Stimulated activated naive B cell treated with anti-CD40 and anti-IgM and Interleukin-4, amounts not matched to agents 10 μg/mL and 1 μg/mL and 100 μg/mL, for 72 hours (primary cell): ENCODE results near the gene RPL11.

Experiments
- ATAC-seq, 2 donors: fragments of 150-1000 bp; cut with Tn5 transposase; replicated peaks; 2 replicates each; pipeline ENCODE4 v1.10.0; 2021; ENCODE audit warnings: moderate library complexity in 1 of 2
- DNase-seq: peaks from one replicate; pipeline ENCODE4 v3.0.0; 2021
- H3K27ac Mint-ChIP-seq: one replicate; pipeline ENCODE4 v1.8.0; 2022; ENCODE audit warnings: mild to moderate bottlenecking, mixed read lengths
- H3K27me3 Mint-ChIP-seq, 2 donors: one replicate each; pipeline ENCODE4 v1.8.0; 2022; ENCODE audit warnings: mixed read lengths in 2 of 2
- H3K36me3 Mint-ChIP-seq, 2 donors: one replicate each; pipeline ENCODE4 v1.8.0; 2022; ENCODE audit warnings: mixed read lengths in 2 of 2, mild to moderate bottlenecking in 1 of 2
- H3K4me1 Mint-ChIP-seq, 2 donors: one replicate each; pipeline ENCODE4 v1.8.0; 2022; ENCODE audit warnings: mixed read lengths in 2 of 2, mild to moderate bottlenecking in 1 of 2
- H3K4me3 Mint-ChIP-seq, 2 donors: one replicate each; pipeline ENCODE4 v1.8.0; 2022; ENCODE audit warnings: mild to moderate bottlenecking in 2 of 2, mixed read lengths in 2 of 2, moderate library complexity in 1 of 2
- H3K9me3 Mint-ChIP-seq, 2 donors: one replicate each; pipeline ENCODE4 v1.8.0; 2022; ENCODE audit warnings: mixed read lengths in 2 of 2, mild to moderate bottlenecking in 1 of 2

The RPL11 gene

DNA sequence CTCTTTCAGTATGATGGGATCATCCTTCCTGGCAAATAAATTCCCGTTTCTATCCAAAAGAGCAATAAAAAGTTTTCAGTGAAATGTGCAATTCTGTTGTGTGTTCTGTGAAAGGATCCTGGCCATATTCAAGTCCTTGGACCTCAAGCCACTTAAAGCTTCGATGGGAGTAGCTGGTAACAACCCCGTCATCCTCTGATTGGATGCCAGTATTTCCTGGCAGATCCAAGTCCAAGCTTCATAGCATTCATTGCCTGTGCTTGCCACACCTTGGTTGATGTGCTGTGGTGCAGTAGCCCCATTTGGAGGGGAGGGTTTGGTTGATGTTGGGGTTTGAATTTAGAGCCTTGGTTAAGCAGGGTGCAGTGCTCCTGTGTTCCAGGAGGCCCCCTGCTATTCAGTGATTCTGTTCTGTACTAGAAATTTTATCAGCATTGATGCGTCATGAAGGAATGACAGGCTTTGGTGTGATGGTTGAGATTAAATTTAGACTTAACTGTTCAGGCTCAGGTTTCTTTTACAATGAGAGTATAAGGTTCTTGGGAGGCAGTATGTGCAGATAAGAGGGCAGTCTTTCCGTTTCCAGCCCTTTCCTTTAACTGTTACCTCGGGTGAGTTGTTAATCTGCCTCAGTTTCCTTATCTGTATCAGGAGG lies 4.9 kb downstream of the RPL11 start:
- H3K27ac Mint-ChIP-seq: no peak overlapping the region
- H3K4me3 Mint-ChIP-seq: peak overlapping the region in 1 of 2 donors; percentile 1
- ATAC-seq (no peak), DNase-seq (no peak)
- H3K9me3 Mint-ChIP-seq: no peaks in the 10 kb centered on the region
- peaks cover 46 to 89% of the 10 kb centered on the region in 2 donors for H3K4me1 Mint-ChIP-seq
- no peaks in the 10 kb centered on the region for H3K27me3 Mint-ChIP-seq
- peaks cover 75 to 91% of the 10 kb centered on the region in 2 donors for H3K36me3 Mint-ChIP-seq

GRCh38 chr1:23698466-23698865 lies 6.9 kb downstream of the RPL11 start:
- Mint-ChIP-seq H3K27me3 (no peaks in the 10 kb centered on the region), H3K4me3 (no peak overlapping the region), H3K9me3 (no peaks in the 10 kb centered on the region), H3K27ac (no peak overlapping the region), H3K4me1 (peaks cover 47 to 79% of the 10 kb centered on the region in 2 donors), H3K36me3 (peaks cover 73 to 88% of the 10 kb centered on the region in 2 donors)
- no peak for DNase-seq
- ATAC-seq: no peak

GRCh38 chr1:23699280-23700179 lies 7.9 kb downstream of the RPL11 start:
- H3K4me1 Mint-ChIP-seq: peaks cover 40 to 69% of the 10 kb centered on the region in 2 donors
- ATAC-seq (peak; percentile 99), DNase-seq (peak; percentile 68)
- no peaks in the 10 kb centered on the region for H3K27me3 Mint-ChIP-seq
- peaks cover 65 to 82% of the 10 kb centered on the region in 2 donors for H3K36me3 Mint-ChIP-seq
- H3K9me3 Mint-ChIP-seq: no peaks in the 10 kb centered on the region
- H3K4me3 Mint-ChIP-seq: peak overlapping the region; percentile 73 to 74
- H3K27ac Mint-ChIP-seq: peak overlapping the region; percentile 82

- Mint-ChIP-seq H3K4me1 (peaks cover 24 to 51% of the 10 kb centered on the region in 2 donors), H3K27ac (peak overlapping the region; percentile 77), H3K9me3 (no peaks in the 10 kb centered on the region), H3K36me3 (peaks cover 52 to 68% of the 10 kb centered on the region in 2 donors), H3K27me3 (no peaks in the 10 kb centered on the region), H3K4me3 (no peak overlapping the region)
- DNase-seq: no peak
- no peak for ATAC-seq
These were observed 9.7 kb downstream of the RPL11 start for GRCh38 chr1:23701310-23701709.

DNA sequence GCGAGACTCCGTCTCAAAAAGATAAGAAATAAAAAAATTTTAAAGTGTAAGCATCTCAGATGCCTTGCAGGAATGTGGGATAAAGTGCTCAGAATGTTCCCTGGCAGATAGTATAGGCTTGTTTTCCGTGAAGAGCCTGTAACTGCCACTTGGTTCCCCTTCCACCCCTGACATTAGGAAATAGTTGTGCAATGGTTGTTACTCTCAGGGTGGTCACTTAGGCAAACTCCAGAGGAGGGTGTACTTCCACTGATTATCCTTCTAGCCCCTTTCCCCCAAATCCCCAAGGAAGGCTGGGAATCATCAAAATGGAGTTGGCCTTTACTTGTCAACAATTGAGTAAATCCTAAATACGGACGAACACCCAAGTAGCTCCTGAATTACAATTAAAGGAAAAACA lies 10.4 kb downstream of the RPL11 start:
- no peaks in the 10 kb centered on the region for H3K9me3 Mint-ChIP-seq
- peaks cover 50 to 61% of the 10 kb centered on the region in 2 donors for H3K36me3 Mint-ChIP-seq
- ATAC-seq: no peak
- no peak overlapping the region for H3K4me3 Mint-ChIP-seq
- H3K27me3 Mint-ChIP-seq: no peaks in the 10 kb centered on the region
- DNase-seq: no peak
- H3K4me1 Mint-ChIP-seq: peaks cover 20 to 44% of the 10 kb centered on the region in 2 donors
- H3K27ac Mint-ChIP-seq: no peak overlapping the region

DNA sequence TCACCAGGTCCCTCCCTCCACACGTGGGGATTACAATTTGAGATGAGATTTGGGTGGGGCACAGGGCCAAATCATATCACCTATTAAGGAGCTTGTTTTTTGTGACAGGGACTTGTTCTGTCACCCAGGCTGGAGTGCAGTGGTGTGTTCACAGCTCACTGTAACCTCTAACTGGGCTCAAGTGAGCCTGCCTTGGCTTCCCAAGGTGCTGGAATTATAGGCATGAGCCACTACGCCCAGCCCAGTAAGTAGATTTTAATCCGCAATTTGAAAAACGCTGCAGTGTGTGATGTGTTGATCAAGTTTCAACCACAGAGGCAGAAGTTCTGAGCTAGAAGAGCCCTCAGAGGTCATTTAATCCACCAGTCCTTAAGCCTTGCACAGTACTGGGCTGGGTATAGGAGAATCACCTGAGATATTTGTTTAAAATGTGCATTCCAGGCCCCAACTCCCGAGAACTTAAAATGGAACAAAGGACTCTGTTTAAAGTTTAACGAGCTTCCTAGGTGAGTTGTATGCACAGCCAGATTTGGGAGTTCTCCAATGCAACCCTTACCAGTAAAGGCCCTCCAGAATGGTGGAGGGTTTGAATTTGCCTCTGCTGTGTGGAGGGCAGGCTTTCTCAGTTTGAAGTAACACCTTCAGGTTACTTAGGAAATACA lies 13.4 kb downstream of the RPL11 start:
- peaks cover 39 to 55% of the 10 kb centered on the region in 2 donors for H3K36me3 Mint-ChIP-seq
- H3K9me3 Mint-ChIP-seq: no peaks in the 10 kb centered on the region
- no peak for ATAC-seq
- peaks cover 25 to 35% of the 10 kb centered on the region in 2 donors for H3K4me1 Mint-ChIP-seq
- no peak for DNase-seq
- no peak overlapping the region for H3K27ac Mint-ChIP-seq
- no peaks in the 10 kb centered on the region for H3K27me3 Mint-ChIP-seq
- H3K4me3 Mint-ChIP-seq: no peak overlapping the region

- ATAC-seq: no peak
- Mint-ChIP-seq H3K9me3 (no peaks in the 10 kb centered on the region), H3K27ac (peak overlapping the region; percentile 65), H3K4me3 (no peak overlapping the region), H3K36me3 (peaks cover 21 to 41% of the 10 kb centered on the region in 2 donors), H3K4me1 (peaks cover 18 to 19% of the 10 kb centered on the region in 2 donors), H3K27me3 (no peaks in the 10 kb centered on the region)
- DNase-seq: no peak
These were observed 17.6 kb downstream of the RPL11 start for GRCh38 chr1:23709229-23709628.

- ATAC-seq: no peak
- peak overlapping the region in 1 of 2 donors; percentile 18 for H3K4me3 Mint-ChIP-seq
- DNase-seq: no peak
These were observed 26.9 kb downstream of the RPL11 start for GRCh38 chr1:23718482-23718881.

DNA sequence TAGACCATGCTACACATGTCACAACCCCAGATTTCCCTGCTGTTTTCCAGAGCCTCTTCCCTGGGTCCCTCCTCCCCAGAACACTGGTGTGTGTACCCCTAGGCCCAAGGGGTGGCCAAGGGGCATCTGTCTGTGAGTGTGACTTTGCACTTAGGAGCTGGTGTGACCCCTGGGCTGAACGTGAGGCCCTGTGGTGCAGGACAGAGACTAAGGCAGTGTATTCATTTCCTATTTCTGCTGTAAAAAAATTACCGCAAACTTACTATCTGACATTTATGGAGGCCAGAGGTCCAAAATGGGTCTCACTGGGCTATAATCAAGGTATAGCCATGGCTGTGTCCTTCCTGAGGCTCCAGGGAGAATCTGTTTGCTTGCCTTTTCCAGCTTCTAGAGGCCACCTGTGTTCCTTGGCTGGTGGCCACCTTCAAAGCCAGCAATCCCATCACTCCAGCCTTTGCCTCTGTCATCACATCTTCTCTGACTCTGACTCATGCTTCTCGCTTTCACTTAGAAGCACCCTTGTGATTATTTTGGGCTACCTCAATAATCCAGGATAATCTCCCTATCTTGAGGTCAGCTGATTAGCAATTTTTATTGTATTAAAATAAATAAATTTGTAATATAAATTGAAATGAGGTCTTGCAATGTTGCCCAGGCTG lies 27.7 kb downstream of the RPL11 start:
- H3K27me3 Mint-ChIP-seq: no peaks in the 10 kb centered on the region
- H3K36me3 Mint-ChIP-seq: peaks cover 10 to 33% of the 10 kb centered on the region in 2 donors
- no peaks in the 10 kb centered on the region for H3K9me3 Mint-ChIP-seq
- no peak for DNase-seq
- ATAC-seq: no peak
- peaks cover 32 to 58% of the 10 kb centered on the region in 2 donors for H3K4me1 Mint-ChIP-seq
- peak overlapping the region; percentile 90 for H3K27ac Mint-ChIP-seq
- H3K4me3 Mint-ChIP-seq: peak overlapping the region; percentile 5 to 36

More at GRCh38 chr1:23718482-23718881, 26.9 kb downstream of the RPL11 start:
- H3K27me3 Mint-ChIP-seq: no peaks in the 10 kb centered on the region
- H3K36me3 Mint-ChIP-seq: peaks cover 10 to 33% of the 10 kb centered on the region in 2 donors
- peaks cover 28 to 52% of the 10 kb centered on the region in 2 donors for H3K4me1 Mint-ChIP-seq
- no peaks in the 10 kb centered on the region for H3K9me3 Mint-ChIP-seq
- peak overlapping the region; percentile 49 for H3K27ac Mint-ChIP-seq

DNA sequence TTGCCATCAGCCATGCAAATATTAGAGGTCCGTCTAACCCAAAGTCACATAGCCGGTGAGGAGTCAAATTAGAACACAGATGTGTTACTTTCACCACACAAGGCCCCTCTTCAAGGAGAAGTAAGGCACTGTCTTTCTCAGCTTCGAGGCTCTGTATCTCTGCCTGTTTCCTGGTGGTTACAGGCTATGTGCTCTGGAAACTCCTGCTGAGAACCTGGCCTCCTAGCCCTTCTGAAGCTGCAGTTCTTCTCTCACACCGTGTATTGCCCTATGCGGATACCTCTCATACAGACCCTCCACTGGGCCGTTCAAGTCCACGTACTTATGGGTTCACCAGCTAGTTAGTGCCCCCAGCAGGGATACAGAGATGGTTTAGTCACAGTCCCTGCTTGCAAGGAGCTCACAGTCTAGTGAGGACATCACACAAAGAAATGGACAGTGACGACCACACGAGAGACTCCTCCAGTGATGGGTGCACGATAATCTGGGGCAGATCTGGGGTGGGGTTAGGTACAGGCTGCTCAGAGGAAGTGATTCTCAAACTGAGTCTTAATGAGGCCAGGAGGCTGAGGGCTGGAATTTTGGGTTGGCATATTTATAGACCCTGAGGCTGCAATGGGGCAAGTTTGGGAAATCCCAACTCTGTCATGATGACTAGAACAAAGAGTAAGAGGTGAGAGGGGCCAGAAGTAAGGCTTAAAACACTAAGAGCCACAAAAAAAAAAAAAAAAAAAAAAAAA lies 28.8 kb downstream of the RPL11 start:
- H3K27me3 Mint-ChIP-seq: no peaks in the 10 kb centered on the region
- peak overlapping the region; percentile 95 for H3K27ac Mint-ChIP-seq
- peak overlapping the region; percentile 7 to 59 for H3K4me3 Mint-ChIP-seq
- ATAC-seq (peak; percentile 85 to 88), DNase-seq (peak; percentile 79)
- peaks cover 10 to 33% of the 10 kb centered on the region in 2 donors for H3K36me3 Mint-ChIP-seq
- H3K9me3 Mint-ChIP-seq: no peaks in the 10 kb centered on the region
- H3K4me1 Mint-ChIP-seq: peaks cover 34 to 58% of the 10 kb centered on the region in 2 donors

- Mint-ChIP-seq H3K4me3 (peak overlapping the region; percentile 56 to 62), H3K36me3 (peaks cover 10 to 19% of the 10 kb centered on the region in 2 donors), H3K27ac (peak overlapping the region; percentile 59), H3K4me1 (peaks cover 39 to 67% of the 10 kb centered on the region in 2 donors), H3K9me3 (no peaks in the 10 kb centered on the region), H3K27me3 (no peaks in the 10 kb centered on the region)
- peak; percentile 58 to 70 for ATAC-seq
- peak; percentile 43 for DNase-seq
These were observed 31.0 kb downstream of the RPL11 start for GRCh38 chr1:23722652-23723051.

- H3K36me3 Mint-ChIP-seq: peaks cover 8% of the 10 kb centered on the region in 2 donors
- H3K4me1 Mint-ChIP-seq: peaks cover 36 to 70% of the 10 kb centered on the region in 2 donors
- H3K27ac Mint-ChIP-seq: peak overlapping the region; percentile 54
- no peaks in the 10 kb centered on the region for H3K27me3 Mint-ChIP-seq
- H3K9me3 Mint-ChIP-seq: no peaks in the 10 kb centered on the region
- no peak overlapping the region for H3K4me3 Mint-ChIP-seq
- DNase-seq (no peak), ATAC-seq (no peak)
These were observed 35.1 kb downstream of the RPL11 start for GRCh38 chr1:23726686-23727085.

DNA sequence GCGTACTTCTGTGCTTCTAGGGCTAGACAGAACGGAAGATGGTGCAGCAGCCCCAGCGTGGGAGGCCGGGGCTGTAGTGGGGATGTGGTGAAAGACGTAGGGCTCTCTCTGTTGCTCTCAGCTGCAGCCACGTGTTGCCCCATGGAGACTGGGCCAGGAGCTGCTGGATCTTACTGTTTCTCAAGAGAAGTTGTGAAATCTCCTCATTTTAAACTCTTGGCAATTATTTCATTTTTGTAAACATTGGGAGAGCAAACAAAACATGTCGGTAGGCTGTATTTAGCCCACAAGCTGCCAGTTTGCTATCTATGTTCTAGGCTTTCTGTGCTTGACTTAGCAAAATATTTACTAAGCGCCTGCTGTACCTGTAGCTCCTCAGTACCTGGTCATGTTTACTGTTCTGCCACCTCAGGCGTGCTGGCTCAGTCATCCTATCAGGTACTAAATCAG lies 35.8 kb downstream of the RPL11 start:
- no peak overlapping the region for H3K4me3 Mint-ChIP-seq
- H3K27me3 Mint-ChIP-seq: no peaks in the 10 kb centered on the region
- ATAC-seq (no peak), DNase-seq (no peak)
- H3K27ac Mint-ChIP-seq: peak overlapping the region; percentile 91
- peaks cover 0 to 1% of the 10 kb centered on the region in 2 donors for H3K9me3 Mint-ChIP-seq
- H3K4me1 Mint-ChIP-seq: peaks cover 41 to 71% of the 10 kb centered on the region in 2 donors
- peaks cover 14 to 15% of the 10 kb centered on the region in 2 donors for H3K36me3 Mint-ChIP-seq
